HG03159 (cell line): ENCODE results near the gene ANKRD13B.
"Not testable (repeated sequence)": the region's sequence is repeated elsewhere in the genome, so short reads cannot be mapped to it uniquely, and the experiment has no call there.

Experiments used
- ATAC-seq: cut with Tn5 transposase; IDR thresholded peaks from one replicate; pipeline ENCODE4 v1.9.1; 2021; ENCODE audit warnings: mild to moderate bottlenecking, moderate library complexity; ENCODE audit not compliant: unreplicated experiment

The ANKRD13B gene

DNA sequence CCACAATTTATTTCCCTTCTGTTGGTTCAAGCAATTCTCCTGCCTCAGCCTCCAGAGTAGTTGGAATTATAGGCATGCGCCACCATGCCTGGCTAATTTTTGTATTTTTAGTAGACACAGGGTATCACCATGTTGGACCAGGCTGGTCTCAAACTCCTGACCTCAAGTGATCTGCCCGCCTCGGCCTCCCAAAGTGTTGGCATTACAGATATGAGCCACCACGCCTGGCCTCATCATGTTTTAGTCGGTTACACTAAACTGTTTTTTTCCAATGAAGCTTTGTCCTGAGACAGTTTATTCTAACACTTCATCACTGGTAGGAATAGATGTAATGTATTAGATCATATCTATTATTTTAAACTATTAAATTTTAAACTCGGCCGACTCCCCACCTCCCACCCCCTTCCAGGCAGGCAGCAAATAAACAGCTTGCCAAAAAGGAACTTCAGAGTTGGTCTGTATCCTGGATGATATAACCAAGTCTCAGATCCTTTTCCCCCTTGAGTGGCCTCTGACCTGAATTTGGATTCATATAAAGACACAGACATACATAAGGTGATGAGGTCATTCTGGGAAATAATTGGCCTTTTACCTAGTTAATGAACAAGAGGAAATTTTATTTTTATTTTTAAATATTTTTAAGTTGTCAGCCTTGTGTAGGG lies 48.2 kb downstream of the ANKRD13B start:
- no peak for ATAC-seq

- no peak for ATAC-seq
Observed at GRCh38 chr17:29642171-29642611, 49.3 kb downstream of the ANKRD13B start.

DNA sequence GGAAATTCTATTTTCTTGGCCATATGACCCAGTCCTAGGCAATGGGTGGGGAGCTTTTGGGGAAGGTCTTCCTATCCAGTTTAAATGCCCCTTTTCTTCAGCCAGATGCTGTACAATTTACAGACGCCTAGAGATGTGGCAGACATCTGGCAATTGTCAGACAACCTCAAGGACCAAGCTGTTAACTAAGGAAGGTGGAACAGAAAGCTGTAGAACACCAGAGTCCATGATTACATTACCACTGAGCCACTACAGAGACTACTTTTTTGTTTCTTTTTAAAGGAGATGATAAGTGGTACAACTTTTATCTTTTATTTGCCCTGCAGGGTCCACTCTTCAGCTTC lies 50.9 kb downstream of the ANKRD13B start:
- ATAC-seq, result no peak

GRCh38 chr17:29645515-29646051 lies 52.7 kb downstream of the ANKRD13B start:
- ATAC-seq, result no peak

DNA sequence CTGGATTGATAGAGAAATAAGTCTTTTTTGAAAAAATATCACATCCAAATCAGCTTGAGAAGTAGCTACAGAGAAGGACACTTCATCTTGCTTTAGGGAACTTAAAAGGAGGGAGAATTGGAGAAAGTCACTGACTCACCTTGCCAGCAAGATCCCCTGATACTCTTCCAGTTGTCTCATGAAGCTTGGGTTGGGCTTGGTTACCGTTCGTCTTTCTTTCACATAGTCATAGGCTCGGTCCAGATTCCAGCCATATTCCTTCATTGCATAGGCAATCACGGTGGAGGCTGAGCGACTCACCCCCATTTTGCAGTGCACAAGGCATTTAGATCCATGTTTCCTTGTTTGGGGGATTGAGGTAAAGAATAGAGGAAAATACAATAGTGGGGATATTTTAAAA lies 55.1 kb downstream of the ANKRD13B start:
- ATAC-seq, result no peak

GRCh38 chr17:29649359-29649758 lies 56.4 kb downstream of the ANKRD13B start:
- no peak for ATAC-seq

GRCh38 chr17:29650396-29650795 lies 57.5 kb downstream of the ANKRD13B start:
- ATAC-seq, result no peak

- not testable (repeated sequence) for ATAC-seq
Observed at GRCh38 chr17:29651913-29652312, 59.0 kb downstream of the ANKRD13B start.

GRCh38 chr17:29652976-29653375 lies 60.0 kb downstream of the ANKRD13B start:
- ATAC-seq, result no peak

- ATAC-seq, result no peak
Observed at GRCh38 chr17:29653995-29654714, 61.2 kb downstream of the ANKRD13B start.

GRCh38 chr17:29655323-29655722 lies 62.4 kb downstream of the ANKRD13B start:
- no peak for ATAC-seq

DNA sequence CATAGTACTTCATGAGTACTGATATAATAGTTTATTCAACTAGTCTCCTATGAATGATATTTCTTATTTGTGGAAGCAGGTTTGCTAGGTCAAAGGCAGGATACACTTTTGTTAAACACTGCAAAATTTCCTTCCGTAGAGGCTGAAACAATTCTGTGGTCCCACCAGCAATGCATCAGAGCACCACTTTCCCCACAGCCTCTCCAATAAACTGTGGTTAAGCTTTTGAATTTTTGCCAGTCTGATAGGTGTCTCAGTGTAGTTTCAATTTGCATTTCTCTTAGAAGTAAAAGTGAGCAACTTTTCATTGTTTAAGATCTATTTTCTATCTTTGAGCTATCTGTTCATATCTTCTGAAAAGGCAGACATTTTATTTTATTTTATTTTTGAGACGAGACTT lies 66.2 kb downstream of the ANKRD13B start:
- no peak for ATAC-seq

DNA sequence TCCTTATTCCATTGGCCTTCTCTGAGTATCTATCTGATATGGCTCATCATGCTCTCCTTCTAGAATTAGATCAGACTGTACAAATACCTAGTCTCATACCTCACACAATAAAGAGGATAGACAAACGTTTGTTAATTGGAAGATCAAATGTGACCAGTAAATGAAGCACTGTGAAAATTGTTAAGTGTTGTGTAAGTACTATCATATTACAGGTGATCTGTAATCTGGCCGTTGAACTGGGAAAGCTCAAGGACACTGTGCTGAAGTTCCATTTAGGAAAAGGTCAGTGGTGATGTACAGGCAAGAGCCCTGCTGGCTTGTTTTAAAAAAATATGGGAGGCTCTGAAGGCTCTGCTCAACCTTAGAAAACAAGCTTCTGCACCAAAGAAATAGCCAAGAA lies 68.3 kb downstream of the ANKRD13B start:
- no peak for ATAC-seq

GRCh38 chr17:29663155-29663554 lies 70.2 kb downstream of the ANKRD13B start:
- no peak for ATAC-seq
